Loucy (cell line): ENCODE measurements around the gene SPATA21.

Experiments
- H2AFZ ChIP-seq: fragments of 200-600 bp; sonication (generic); 2 replicates; pipeline ENCODE4 v1.6.0; 2016; ENCODE audit warnings: antibody characterized with exemption, mild to moderate bottlenecking, low read length, moderate library complexity
- H3F3A ChIP-seq: fragments of 200-600 bp; 2 replicates; pipeline ENCODE4 v1.6.0; 2016; ENCODE audit warnings: antibody characterized with exemption, low read depth, mild to moderate bottlenecking
- H3K27me3 ChIP-seq: fragments of 200-600 bp; sonication (generic); 2 replicates; pipeline ENCODE4 v1.6.1; 2014; ENCODE audit warnings: low read length, mild to moderate bottlenecking; ENCODE audit not compliant: insufficient read depth, poor library complexity, severe bottlenecking
- H3K36me3 ChIP-seq: fragments of 200-600 bp; sonication (generic); 2 replicates; pipeline ENCODE4 v1.6.1; 2016; ENCODE audit warnings: low read length; ENCODE audit not compliant: insufficient read depth
- H3K4me1 ChIP-seq: fragments of 200-600 bp; sonication (generic); 2 replicates; pipeline ENCODE4 v1.5.1; 2014; ENCODE audit warnings: low read length, mild to moderate bottlenecking; ENCODE audit not compliant: insufficient read depth, poor library complexity, severe bottlenecking
- H3K4me2 ChIP-seq: fragments of 200-600 bp; sonication (generic); 2 replicates; pipeline ENCODE4 v1.6.0; 2014; ENCODE audit warnings: antibody characterized with exemption, low read length, low read depth, mild to moderate bottlenecking; ENCODE audit not compliant: poor library complexity, severe bottlenecking
- H3K4me3 ChIP-seq: fragments of 200-600 bp; sonication (generic); 2 replicates; pipeline ENCODE4 v1.5.1; 2014; ENCODE audit warnings: low read length, mild to moderate bottlenecking, mixed read lengths; ENCODE audit not compliant: poor library complexity, severe bottlenecking
- H3K79me2 ChIP-seq: fragments of 200-600 bp; sonication (generic); 2 replicates; pipeline ENCODE4 v1.6.1; 2014; ENCODE audit warnings: low read length; ENCODE audit not compliant: insufficient read depth
- H3K9ac ChIP-seq: fragments of 200-600 bp; sonication (generic); 2 replicates; pipeline ENCODE4 v1.6.0; 2014; ENCODE audit warnings: mild to moderate bottlenecking, low read depth, low read length, moderate library complexity; ENCODE audit not compliant: poor library complexity, severe bottlenecking
- H3K9me2 ChIP-seq: fragments of 200-600 bp; sonication (generic); replicated peaks from 2 replicates; pipeline ENCODE4 v1.6.1; 2016; ENCODE audit warnings: low read depth, low read length, mixed read lengths
- H3K9me3 ChIP-seq: fragments of 200-600 bp; sonication (generic); 2 replicates; pipeline ENCODE4 v1.6.1; 2014; ENCODE audit warnings: mild to moderate bottlenecking, antibody characterized with exemption, low read length, low read depth; ENCODE audit not compliant: insufficient read depth
- H4K20me1 ChIP-seq: fragments of 200-600 bp; sonication (generic); 2 replicates; pipeline ENCODE4 v1.6.0; 2014; ENCODE audit warnings: antibody characterized with exemption, low read length, mild to moderate bottlenecking; ENCODE audit not compliant: insufficient read depth, poor library complexity, severe bottlenecking
- CTCF ChIP-seq: fragments of 200-600 bp; sonication (generic); conservative IDR thresholded peaks from 2 replicates; pipeline ENCODE4 v1.5.1; 2014; ENCODE audit warnings: mild to moderate bottlenecking, antibody characterized with exemption, low read length
- EZH2phosphoT487 ChIP-seq: fragments of 200-600 bp; IDR thresholded peaks from 2 replicates; pipeline ENCODE4 v1.6.1; 2018; ENCODE audit warnings: antibody characterized with exemption, mild to moderate bottlenecking, moderate library complexity, borderline replicate concordance

The SPATA21 gene

DNA sequence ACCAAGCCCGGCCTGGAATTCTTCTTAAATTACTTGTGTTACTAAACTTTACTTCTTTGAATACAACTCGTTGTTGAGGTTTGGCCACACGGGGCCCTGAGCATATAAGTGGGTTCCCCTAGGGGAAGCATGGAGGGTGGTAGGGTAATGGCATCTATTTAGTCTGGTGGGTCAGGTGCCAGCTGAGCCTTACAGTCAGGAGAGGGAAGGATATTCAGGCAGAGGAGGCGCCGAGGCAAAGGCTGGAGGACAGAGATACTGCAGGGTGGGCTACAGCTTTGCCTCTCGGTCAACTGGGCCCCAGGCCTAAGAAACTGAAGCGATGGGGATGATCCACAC is 2.9 kb upstream of the SPATA21 start:
- Histone ChIP-seq H3K79me2 (peaks cover 39% of the 10 kb centered on the region), H3K9me2 (no peaks in the 10 kb centered on the region), H3K36me3 (peaks cover 9% of the 10 kb centered on the region; the same call in 1 of the 2 replicates), H3K9ac (peak overlapping the region; percentile 95), H3K9me3 (no peaks in the 10 kb centered on the region), H3K4me1 (peaks cover 22% of the 10 kb centered on the region), H3F3A (no peaks in the 10 kb centered on the region), H3K4me2 (peak overlapping the region; percentile 66), H2AFZ (peak overlapping the region; percentile 95), H3K27me3 (no peaks in the 10 kb centered on the region), H4K20me1 (peaks cover 26% of the 10 kb centered on the region), H3K4me3 (peak overlapping the region; percentile 94)
- TF ChIP-seq EZH2phosphoT487 (no peak), CTCF (no peak)

DNA sequence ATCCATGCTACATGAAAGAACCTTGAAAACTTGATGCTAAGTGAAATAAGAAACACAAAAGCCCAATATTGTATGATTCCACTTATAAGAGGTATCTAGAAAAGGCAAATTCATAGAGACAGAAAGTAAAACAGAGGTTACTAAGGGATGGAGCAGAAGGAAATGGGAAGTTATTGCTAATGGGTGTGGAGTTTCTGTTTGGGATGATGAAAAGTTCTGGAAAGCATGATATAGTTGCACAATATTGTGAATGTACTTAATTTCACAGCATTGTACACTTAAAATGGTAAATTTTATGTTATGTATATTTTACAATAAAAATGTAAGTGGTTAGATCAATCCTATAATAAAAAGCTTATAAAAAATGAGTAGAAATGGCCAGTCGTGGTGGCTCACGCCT is 1.7 kb upstream of the SPATA21 start:
- Histone ChIP-seq H3K9ac (no peak overlapping the region), H2AFZ (no peak overlapping the region), H4K20me1 (peaks cover 22% of the 10 kb centered on the region), H3K4me3 (no peak overlapping the region), H3K9me3 (no peaks in the 10 kb centered on the region), H3K9me2 (no peaks in the 10 kb centered on the region), H3K36me3 (peaks cover 4% of the 10 kb centered on the region; the same call in 1 of the 2 replicates), H3K4me2 (no peak overlapping the region), H3K4me1 (peaks cover 22% of the 10 kb centered on the region), H3K27me3 (no peaks in the 10 kb centered on the region), H3K79me2 (peaks cover 34% of the 10 kb centered on the region), H3F3A (no peaks in the 10 kb centered on the region)
- TF ChIP-seq EZH2phosphoT487 (no peak), CTCF (no peak)

DNA sequence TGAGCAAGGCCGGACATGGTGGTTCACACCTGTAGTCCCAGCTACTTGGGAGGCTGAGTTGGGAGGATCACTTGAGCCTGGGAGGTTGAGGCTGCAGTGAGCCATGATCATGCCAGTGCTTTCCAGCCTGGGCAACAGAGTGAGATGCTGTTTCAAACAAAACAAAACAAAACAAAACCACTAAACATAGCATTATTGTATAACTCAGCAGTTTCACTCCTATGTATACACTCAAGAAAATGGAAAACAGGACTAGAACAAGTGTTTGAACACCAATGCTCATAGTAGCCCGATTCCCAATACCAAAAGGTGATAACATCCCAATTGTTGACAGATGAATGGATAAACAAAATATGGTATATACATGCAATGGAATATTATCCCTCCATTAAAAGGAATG is 1.3 kb upstream of the SPATA21 start:
- no peaks in the 10 kb centered on the region for H3K9me3 ChIP-seq
- no peak overlapping the region for H2AFZ ChIP-seq

More for the DNA sequence above, 1.3 kb upstream of the SPATA21 start:
- Histone ChIP-seq H4K20me1 (peaks cover 21% of the 10 kb centered on the region), H3K9ac (no peak overlapping the region), H3K27me3 (no peaks in the 10 kb centered on the region), H3K4me1 (peaks cover 22% of the 10 kb centered on the region), H3K4me3 (no peak overlapping the region), H3F3A (no peaks in the 10 kb centered on the region), H3K36me3 (peaks cover 1% of the 10 kb centered on the region; the same call in 1 of the 2 replicates), H3K79me2 (peaks cover 30% of the 10 kb centered on the region), H3K4me2 (no peak overlapping the region), H3K9me2 (no peaks in the 10 kb centered on the region)
- TF ChIP-seq CTCF (no peak), EZH2phosphoT487 (no peak)
